ENCODE results near the gene TMEM181. TPM values are rescaled to one million over a fixed set of nuclear protein-coding genes. Genes with fewer than 3 reads are reported as not detected.
"Not testable (repeated sequence)": the region's sequence is repeated elsewhere in the genome, so short reads cannot be mapped to it uniquely, and the experiment has no call there.

The TMEM181 gene
- total RNA-seq, 1 experiment from 2014 or later = 31.6 TPM

DNA sequence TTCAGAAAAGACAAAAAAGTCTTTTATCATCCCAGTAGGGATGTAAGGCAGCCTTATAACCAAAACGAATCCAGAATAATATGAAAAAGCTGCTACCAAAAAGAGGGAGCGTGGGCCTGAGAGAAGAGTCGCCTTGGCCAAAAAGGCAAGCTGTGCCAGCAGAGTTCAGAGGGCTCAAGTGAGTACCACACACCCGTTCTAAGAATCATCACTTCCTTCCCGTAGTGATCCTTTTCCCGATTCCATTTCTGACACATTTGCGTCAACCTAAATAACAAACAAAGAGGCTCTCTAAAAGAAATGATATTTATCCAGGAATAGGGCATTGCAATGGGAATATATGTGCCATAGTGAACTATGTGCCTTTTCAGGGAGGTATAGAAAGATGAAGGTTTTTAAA, 3.8 kb upstream of the TMEM181 start:
- H3K4me1 ChIP-seq (ENCODE audit: insufficient read depth, low read length, poor library complexity, severe bottlenecking) = peaks cover 8% of the 10 kb centered on the region

DNA sequence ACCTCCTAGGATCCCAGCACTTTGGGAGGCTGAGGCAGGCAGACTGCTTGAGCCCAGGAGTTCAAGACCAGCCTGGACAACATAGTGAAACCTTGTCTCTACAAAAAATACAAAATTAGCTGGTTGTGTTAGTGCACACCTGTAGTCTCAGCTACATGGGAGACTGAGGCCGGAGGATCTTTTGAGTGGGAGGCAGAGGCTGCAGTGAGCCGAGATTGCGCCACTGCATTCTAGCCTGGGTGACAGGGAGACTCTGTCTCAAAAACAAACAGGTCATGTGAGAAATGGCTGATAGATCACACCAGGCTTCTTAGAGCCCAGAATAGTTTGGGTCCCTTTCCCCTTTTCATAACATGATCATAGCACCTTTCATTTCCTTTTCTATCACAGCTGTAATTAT, 2.8 kb upstream of the TMEM181 start:
- POLR2A ChIA-PET (ENCODE audit: low non-redundant PET) = not testable (repeated sequence)

More for the DNA sequence above, 3.8 kb upstream of the TMEM181 start:
- no peak overlapping the region for H3K4me3 ChIP-seq (ENCODE audit: low read depth, low read length, poor library complexity, severe bottlenecking)
- BruUV-seq (replicated peaks) = no TSS peak
- no peaks in the 10 kb centered on the region for H3K27me3 ChIP-seq (replicated peaks; ENCODE audit: insufficient read depth, low read depth, low read length, poor library complexity)
- ChIA-PET CTCF (no interaction called here), POLR2A (ENCODE audit: low non-redundant PET) (no interaction called here)
- no peaks in the 10 kb centered on the region for H3K36me3 ChIP-seq (ENCODE audit: insufficient read depth, low read length, poor library complexity, severe bottlenecking)
- TF ChIP-seq, protein P1, sequence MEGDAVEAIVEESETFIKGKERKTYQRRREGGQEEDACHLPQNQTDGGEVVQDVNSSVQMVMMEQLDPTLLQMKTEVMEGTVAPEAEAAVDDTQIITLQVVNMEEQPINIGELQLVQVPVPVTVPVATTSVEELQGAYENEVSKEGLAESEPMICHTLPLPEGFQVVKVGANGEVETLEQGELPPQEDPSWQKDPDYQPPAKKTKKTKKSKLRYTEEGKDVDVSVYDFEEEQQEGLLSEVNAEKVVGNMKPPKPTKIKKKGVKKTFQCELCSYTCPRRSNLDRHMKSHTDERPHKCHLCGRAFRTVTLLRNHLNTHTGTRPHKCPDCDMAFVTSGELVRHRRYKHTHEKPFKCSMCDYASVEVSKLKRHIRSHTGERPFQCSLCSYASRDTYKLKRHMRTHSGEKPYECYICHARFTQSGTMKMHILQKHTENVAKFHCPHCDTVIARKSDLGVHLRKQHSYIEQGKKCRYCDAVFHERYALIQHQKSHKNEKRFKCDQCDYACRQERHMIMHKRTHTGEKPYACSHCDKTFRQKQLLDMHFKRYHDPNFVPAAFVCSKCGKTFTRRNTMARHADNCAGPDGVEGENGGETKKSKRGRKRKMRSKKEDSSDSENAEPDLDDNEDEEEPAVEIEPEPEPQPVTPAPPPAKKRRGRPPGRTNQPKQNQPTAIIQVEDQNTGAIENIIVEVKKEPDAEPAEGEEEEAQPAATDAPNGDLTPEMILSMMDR (conservative IDR thresholded peaks at IDR 0.05; ENCODE audit: low read depth, low read length) = no peak
- no peak for TF ChIP-seq EZH2 (IDR thresholded peaks at IDR 0.05; ENCODE audit: borderline replicate concordance, low read depth, low read length, poor library complexity, severe bottlenecking)
- no peaks in the 10 kb centered on the region for H3K9me3 ChIP-seq (ENCODE audit: low read depth, low read length, poor library complexity, severe bottlenecking)
- DNase-seq (ENCODE audit: low spot score) = no peak
- no peak overlapping the region for H3K27ac ChIP-seq (ENCODE audit: low read depth, low read length, poor library complexity, severe bottlenecking)
- intact Hi-C loops (cut with micrococcal nuclease; ENCODE audit: unreplicated experiment) = no loop called here

DNA sequence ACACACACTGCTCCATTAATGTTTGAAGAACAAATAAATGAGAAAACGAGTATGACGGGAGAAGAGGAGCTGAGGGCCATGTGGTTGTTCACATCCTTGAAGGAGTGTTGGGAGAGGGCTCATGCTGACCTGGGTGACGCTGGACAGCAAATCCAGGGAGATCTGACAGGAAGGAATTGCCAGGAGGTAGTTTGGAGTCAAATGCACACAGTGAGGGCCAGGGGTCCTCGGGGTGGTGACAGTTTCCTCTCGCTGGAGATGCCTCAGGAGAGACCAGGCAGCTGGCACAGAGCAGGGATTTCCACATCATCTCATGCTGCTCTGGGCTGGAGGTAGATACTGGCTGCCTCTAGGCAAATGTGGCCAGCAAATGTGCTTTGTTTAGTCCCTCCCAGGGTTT, 2.0 kb upstream of the TMEM181 start:
- TF ChIP-seq EZH2 (IDR thresholded peaks at IDR 0.05; ENCODE audit: borderline replicate concordance, low read depth, low read length, poor library complexity, severe bottlenecking) = no peak
- intact Hi-C loops (cut with micrococcal nuclease; ENCODE audit: unreplicated experiment) = no loop called here
- DNase-seq (ENCODE audit: low spot score) = no peak
- Histone ChIP-seq H3K36me3 (ENCODE audit: insufficient read depth, low read length, poor library complexity, severe bottlenecking) (no peaks in the 10 kb centered on the region), H3K9me3 (ENCODE audit: low read depth, low read length, poor library complexity, severe bottlenecking) (no peaks in the 10 kb centered on the region), H3K4me1 (ENCODE audit: insufficient read depth, low read length, poor library complexity, severe bottlenecking) (peaks cover 15% of the 10 kb centered on the region), H3K27ac (ENCODE audit: low read depth, low read length, poor library complexity, severe bottlenecking) (no peak overlapping the region), H3K4me3 (ENCODE audit: low read depth, low read length, poor library complexity, severe bottlenecking) (no peak overlapping the region), H3K27me3 (replicated peaks; ENCODE audit: insufficient read depth, low read depth, low read length, poor library complexity) (no peaks in the 10 kb centered on the region)
- BruUV-seq (replicated peaks) = no TSS peak
- CTCF ChIA-PET = interaction anchor here (0.5 kb wide), 1 partner anchor 45 kb away, joined by 6 read pairs; no protein-coding TSS in a partner anchor
- POLR2A ChIA-PET (ENCODE audit: low non-redundant PET) = no interaction called here

More for the DNA sequence above, 2.8 kb upstream of the TMEM181 start:
- H3K36me3 ChIP-seq (ENCODE audit: insufficient read depth, low read length, poor library complexity, severe bottlenecking); H3K27me3 ChIP-seq (replicated peaks; ENCODE audit: insufficient read depth, low read depth, low read length, poor library complexity); CTCF ChIA-PET; H3K4me3 ChIP-seq (ENCODE audit: low read depth, low read length, poor library complexity, severe bottlenecking); intact Hi-C loops (cut with micrococcal nuclease; ENCODE audit: unreplicated experiment); DNase-seq (ENCODE audit: low spot score); H3K27ac ChIP-seq (ENCODE audit: low read depth, low read length, poor library complexity, severe bottlenecking); BruUV-seq (replicated peaks); H3K9me3 ChIP-seq (ENCODE audit: low read depth, low read length, poor library complexity, severe bottlenecking): not testable (repeated sequence)
- H3K4me1 ChIP-seq (ENCODE audit: insufficient read depth, low read length, poor library complexity, severe bottlenecking) = peaks cover 15% of the 10 kb centered on the region

DNA sequence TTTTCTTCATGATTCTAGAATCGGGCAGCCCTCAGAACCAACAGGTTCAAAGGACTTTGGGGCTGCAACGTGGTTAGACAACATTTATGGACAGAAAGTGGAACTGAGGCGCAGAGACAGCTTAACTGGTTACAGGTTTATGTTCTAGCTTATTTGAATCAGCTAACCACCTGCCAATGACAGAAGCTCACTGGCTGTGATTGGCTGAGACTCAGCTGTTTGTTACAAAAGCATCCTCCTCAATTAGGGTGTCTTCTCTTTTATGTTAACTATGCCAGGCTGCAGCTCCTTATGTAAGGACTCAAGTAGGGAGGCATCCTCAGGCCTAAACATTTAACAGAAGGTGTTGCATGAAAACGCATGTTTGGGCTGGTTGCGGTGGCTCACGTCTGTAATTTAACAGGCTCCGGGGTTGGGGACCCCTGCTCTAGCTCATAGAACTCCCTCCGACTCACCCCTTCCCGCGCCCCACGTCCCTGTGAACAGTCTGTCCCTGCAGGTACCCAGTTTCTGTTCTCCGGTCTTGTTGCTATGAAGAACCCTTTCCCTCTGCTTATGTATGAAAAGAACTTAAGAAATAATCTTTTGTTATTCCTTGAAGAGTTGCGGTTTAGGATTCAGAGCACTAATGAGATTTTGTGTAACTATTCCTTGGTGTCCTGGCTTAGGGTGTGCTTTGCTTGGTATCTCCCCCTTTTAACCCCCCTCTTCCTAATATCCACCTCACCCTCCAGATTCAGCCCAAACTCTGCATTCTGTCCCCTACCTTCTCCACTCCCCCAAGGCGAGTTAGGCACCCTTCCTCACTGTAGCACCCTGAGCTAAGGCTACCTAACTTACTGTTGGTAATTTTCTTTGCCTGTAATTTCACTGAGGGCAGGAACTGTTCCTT, 1.2 kb upstream of the TMEM181 start:
- no TSS peak for BruUV-seq (replicated peaks)

More for the DNA sequence above, 1.2 kb upstream of the TMEM181 start:
- Histone ChIP-seq H3K27me3 (replicated peaks; ENCODE audit: insufficient read depth, low read depth, low read length, poor library complexity) (no peaks in the 10 kb centered on the region), H3K4me1 (ENCODE audit: insufficient read depth, low read length, poor library complexity, severe bottlenecking) (peaks cover 15% of the 10 kb centered on the region), H3K9me3 (ENCODE audit: low read depth, low read length, poor library complexity, severe bottlenecking) (no peaks in the 10 kb centered on the region), H3K27ac (ENCODE audit: low read depth, low read length, poor library complexity, severe bottlenecking) (no peak overlapping the region), H3K4me3 (ENCODE audit: low read depth, low read length, poor library complexity, severe bottlenecking) (no peak overlapping the region), H3K36me3 (ENCODE audit: insufficient read depth, low read length, poor library complexity, severe bottlenecking) (no peaks in the 10 kb centered on the region)
- ChIA-PET POLR2A (ENCODE audit: low non-redundant PET) (no interaction called here), CTCF (interaction anchor here (0.5 kb wide), 1 partner anchor 46 kb away, joined by 6 read pairs; no protein-coding TSS in a partner anchor)
- DNase-seq (ENCODE audit: low spot score) = no peak
- intact Hi-C loops (cut with micrococcal nuclease; ENCODE audit: unreplicated experiment) = no loop called here
- TF ChIP-seq EZH2 (IDR thresholded peaks at IDR 0.05; ENCODE audit: borderline replicate concordance, low read depth, low read length, poor library complexity, severe bottlenecking) = no peak
- TF ChIP-seq, protein P1 (conservative IDR thresholded peaks at IDR 0.05; ENCODE audit: low read depth, low read length) = no peak
